HepG2 (cell line): ENCODE data around the gene C2orf15. TPM values are rescaled to one million over a fixed set of nuclear protein-coding genes. Genes with fewer than 3 reads are reported as not detected.

Source experiments
- CSRNP2 ChIP-seq: sonication (generic); formaldehyde crosslinking; conservative IDR thresholded peaks from 2 replicates; pipeline ENCODE4 v1.8.0; 2022; ENCODE audit warnings: low read depth, missing genetic modification reagents
- FLYWCH1 ChIP-seq: sonication (generic); formaldehyde crosslinking; IDR thresholded peaks from 2 replicates; pipeline ENCODE4 v1.8.1; 2023; ENCODE audit warnings: mild to moderate bottlenecking, missing genetic modification reagents
- HBP1 ChIP-seq: IDR thresholded peaks from 2 replicates; pipeline ENCODE4 v1.6.1; 2016; ENCODE audit warnings: low read depth, control low read depth
- HDAC1 ChIP-seq: sonication (generic); formaldehyde crosslinking; IDR thresholded peaks from 2 replicates; pipeline ENCODE4 v1.5.1; 2020; ENCODE audit warnings: mild to moderate bottlenecking, missing genetic modification reagents
- KMT2B ChIP-seq: IDR thresholded peaks from 2 replicates; pipeline ENCODE4 v1.6.1; 2016; ENCODE audit warnings: missing genetic modification reagents, missing compliant biosample characterization
- MNT ChIP-seq: fragments of 450-650 bp; IDR thresholded peaks from 2 replicates; pipeline ENCODE4 v1.6.1; 2016
- NR0B2 ChIP-seq: sonication (generic); formaldehyde crosslinking; IDR thresholded peaks from 2 replicates; pipeline ENCODE4 v1.4.0; 2020; ENCODE audit warnings: mild to moderate bottlenecking, missing genetic modification reagents
- RORA ChIP-seq: sonication (generic); formaldehyde crosslinking; IDR thresholded peaks from 2 replicates; pipeline ENCODE4 v1.5.0; 2020; ENCODE audit warnings: mild to moderate bottlenecking, missing genetic modification reagents, moderate library complexity
- TBP ChIP-seq: sonication (generic); formaldehyde crosslinking; IDR thresholded peaks from 2 replicates; pipeline ENCODE4 v1.5.0; 2020; ENCODE audit warnings: missing genetic modification reagents
- ZBTB21 ChIP-seq: sonication (generic); formaldehyde crosslinking; IDR thresholded peaks from 2 replicates; pipeline ENCODE4 v1.4.0; 2020; ENCODE audit warnings: missing genetic modification reagents
- ZBTB7B ChIP-seq: sonication (generic); formaldehyde crosslinking; IDR thresholded peaks from 2 replicates; pipeline ENCODE4 v1.4.0; 2020; ENCODE audit warnings: missing genetic modification reagents
- ZFX ChIP-seq: sonication (generic); formaldehyde crosslinking; IDR thresholded peaks from 2 replicates; pipeline ENCODE4 v1.4.0; 2020; ENCODE audit warnings: mild to moderate bottlenecking, low read depth, missing genetic modification reagents, moderate library complexity
- ZMYM2 ChIP-seq: sonication (generic); formaldehyde crosslinking; IDR thresholded peaks from 2 replicates; pipeline ENCODE4 v1.8.0; 2022; ENCODE audit warnings: mild to moderate bottlenecking, missing genetic modification reagents
- ZNF101 ChIP-seq: sonication (generic); formaldehyde crosslinking; IDR thresholded peaks from 2 replicates; pipeline ENCODE4 v1.4.0; 2020; ENCODE audit warnings: mild to moderate bottlenecking, low read depth, missing genetic modification reagents, borderline replicate concordance
- ZNF17 ChIP-seq: sonication (generic); formaldehyde crosslinking; IDR thresholded peaks from 2 replicates; pipeline ENCODE4 v1.5.0; 2020; ENCODE audit warnings: mild to moderate bottlenecking, missing genetic modification reagents
- ZNF329 ChIP-seq: sonication (generic); formaldehyde crosslinking; IDR thresholded peaks from 2 replicates; pipeline ENCODE4 v1.9.0; 2021; ENCODE audit warnings: low read depth, mild to moderate bottlenecking, missing genetic modification reagents
- ZNF562 ChIP-seq: sonication (generic); formaldehyde crosslinking; IDR thresholded peaks from 2 replicates; pipeline ENCODE4 v1.8.0; 2022; ENCODE audit warnings: missing genetic modification reagents, borderline replicate concordance
- ZNF703 ChIP-seq: sonication (generic); formaldehyde crosslinking; IDR thresholded peaks from 2 replicates; pipeline ENCODE4 v1.5.1; 2020; ENCODE audit warnings: missing genetic modification reagents, mild to moderate bottlenecking, moderate library complexity, borderline replicate concordance
- polyA plus RNA-seq, 8 experiments: library from polyadenylated mRNA; depleted of rRNA in 3 of 8; stranded (reverse) in 7 of 8; unstranded in 1 of 8; fragments of >200 nt; fragmentation: Illumina TruSeq in 4 of 8; extraction: Trizol in 4 of 8; gene quantifications; 2 replicates each; pipeline versions ENCODE4 v1.2.1 to v1.2.3, GENCODE V29; 2011 to 2016; ENCODE audit warnings: low read depth in 4 of 8, missing spikeins in 1 of 8, mixed read lengths in 1 of 8; ENCODE audit not compliant: insufficient read depth in 1 of 8
- total RNA-seq, 5 experiments: library from RNA; depleted of rRNA; stranded (reverse); fragments of >200 nt; fragmentation: Illumina TruSeq; extraction: Trizol; gene quantifications; 2 replicates each; pipeline ENCODE4 v1.2.3, GENCODE V29; 2016; ENCODE audit warnings: low read depth in 1 of 5
- TF ChIP-seq, protein P1 (sequence below): IDR thresholded peaks from 2 replicates; pipeline ENCODE4 v1.6.1; 2018; ENCODE audit warnings: missing genetic modification reagents, mild to moderate bottlenecking, missing compliant biosample characterization
- TF ChIP-seq, protein P2 (sequence below): sonication (generic); formaldehyde crosslinking; IDR thresholded peaks from 2 replicates; pipeline ENCODE4 v1.4.0; 2020; ENCODE audit warnings: mild to moderate bottlenecking, missing genetic modification reagents, borderline replicate concordance

Gene C2orf15
- total and polyA plus RNA-seq, 2 of the 13 experiments (the other 11 are each of a cell fraction or from before 2014, with no cell fraction given), result 5.5 to 8.3 TPM

DNA sequence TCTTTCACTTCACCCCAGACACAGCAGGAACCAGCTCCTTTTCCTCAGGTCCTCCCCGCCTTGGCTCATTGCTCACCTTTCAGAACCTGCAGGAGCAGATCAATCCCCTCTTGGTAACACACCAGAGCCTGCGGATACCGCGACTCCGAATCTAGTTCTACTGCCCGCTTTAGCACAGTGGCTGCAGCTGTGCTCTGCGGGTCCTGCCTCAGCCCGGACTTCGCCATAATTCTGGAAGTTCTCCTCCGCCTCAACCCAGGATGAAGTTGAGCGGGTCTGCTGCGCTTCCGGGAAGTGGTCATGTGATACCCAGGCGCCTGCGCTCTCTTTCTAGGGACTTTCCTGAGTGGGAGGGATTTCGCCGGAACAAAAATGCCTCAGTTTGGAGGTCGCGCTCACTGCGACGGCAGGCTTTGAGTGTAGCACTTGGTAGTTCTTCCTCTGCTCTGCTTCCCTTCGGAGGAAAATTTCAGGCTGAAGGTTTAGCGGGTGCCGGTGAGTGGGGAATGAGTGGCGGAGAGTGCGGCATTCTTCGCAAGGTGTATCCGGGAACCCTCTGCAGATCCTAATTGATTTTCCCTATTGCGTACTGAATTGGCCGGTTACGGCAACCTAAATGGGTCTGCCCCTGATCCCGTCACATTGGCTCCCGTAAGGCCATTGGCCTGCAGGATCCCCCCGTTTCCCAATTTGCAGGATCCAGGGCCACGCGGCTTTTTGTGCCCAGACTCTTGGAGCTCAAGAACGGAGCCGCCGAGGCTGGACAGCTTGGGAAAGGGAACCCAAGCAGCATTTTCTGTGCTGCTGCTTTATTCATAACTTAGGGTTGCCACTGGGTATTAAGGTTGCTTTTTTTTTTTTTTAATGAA lies 39.5 kb downstream of the C2orf15 start, which contains the start of the genes MITD1 and MRPL30 (continued):
- no peak for TF ChIP-seq CSRNP2
- TF ChIP-seq NR0B2 (CRISPR knock-in tag), result no peak; the same call in 1 of the 2 replicates
- TF ChIP-seq HBP1, result peak; percentile 98
- peak; percentile 94 for TF ChIP-seq HDAC1 (CRISPR knock-in tag)
- peak; percentile 99 for TF ChIP-seq KMT2B (CRISPR knock-in tag)
- TF ChIP-seq ZBTB21 (CRISPR knock-in tag), result peak; percentile 87
- TF ChIP-seq TBP (CRISPR knock-in tag), result no peak
- no peak for TF ChIP-seq ZNF562 (CRISPR knock-in tag)
- TF ChIP-seq RORA (CRISPR knock-in tag), result no peak
- 0 out of 2 replicates have a peak, but pooled peaks have one; percentile 54 for TF ChIP-seq ZNF329 (CRISPR knock-in tag)
- peak; percentile 91 for TF ChIP-seq ZBTB7B (CRISPR knock-in tag)
- TF ChIP-seq ZNF703 (CRISPR knock-in tag), result peak; percentile 58
- peak; percentile 38; the same call in 1 of the 2 replicates for TF ChIP-seq FLYWCH1 (CRISPR knock-in tag)
- TF ChIP-seq, protein P1, sequence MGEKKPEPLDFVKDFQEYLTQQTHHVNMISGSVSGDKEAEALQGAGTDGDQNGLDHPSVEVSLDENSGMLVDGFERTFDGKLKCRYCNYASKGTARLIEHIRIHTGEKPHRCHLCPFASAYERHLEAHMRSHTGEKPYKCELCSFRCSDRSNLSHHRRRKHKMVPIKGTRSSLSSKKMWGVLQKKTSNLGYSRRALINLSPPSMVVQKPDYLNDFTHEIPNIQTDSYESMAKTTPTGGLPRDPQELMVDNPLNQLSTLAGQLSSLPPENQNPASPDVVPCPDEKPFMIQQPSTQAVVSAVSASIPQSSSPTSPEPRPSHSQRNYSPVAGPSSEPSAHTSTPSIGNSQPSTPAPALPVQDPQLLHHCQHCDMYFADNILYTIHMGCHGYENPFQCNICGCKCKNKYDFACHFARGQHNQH (CRISPR knock-in tag), result peak; percentile 97
- 0 out of 2 replicates have a peak, but pooled peaks have one; percentile 76 for TF ChIP-seq ZNF101 (CRISPR knock-in tag)
- no peak for TF ChIP-seq MNT
- no peak for TF ChIP-seq ZNF17 (CRISPR knock-in tag)
- peak; percentile 85 for TF ChIP-seq ZFX
- TF ChIP-seq, protein P2, sequence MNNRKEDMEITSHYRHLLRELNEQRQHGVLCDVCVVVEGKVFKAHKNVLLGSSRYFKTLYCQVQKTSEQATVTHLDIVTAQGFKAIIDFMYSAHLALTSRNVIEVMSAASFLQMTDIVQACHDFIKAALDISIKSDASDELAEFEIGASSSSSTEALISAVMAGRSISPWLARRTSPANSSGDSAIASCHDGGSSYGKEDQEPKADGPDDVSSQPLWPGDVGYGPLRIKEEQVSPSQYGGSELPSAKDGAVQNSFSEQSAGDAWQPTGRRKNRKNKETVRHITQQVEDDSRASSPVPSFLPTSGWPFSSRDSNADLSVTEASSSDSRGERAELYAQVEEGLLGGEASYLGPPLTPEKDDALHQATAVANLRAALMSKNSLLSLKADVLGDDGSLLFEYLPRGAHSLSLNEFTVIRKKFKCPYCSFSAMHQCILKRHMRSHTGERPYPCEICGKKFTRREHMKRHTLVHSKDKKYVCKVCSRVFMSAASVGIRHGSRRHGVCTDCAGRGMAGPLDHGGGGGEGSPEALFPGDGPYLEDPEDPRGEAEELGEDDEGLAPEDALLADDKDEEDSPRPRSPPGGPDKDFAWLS, result no peak
- TF ChIP-seq ZMYM2 (CRISPR knock-in tag), result no peak; the same call in 1 of the 2 replicates
